Cardiac septum (tissue), 1 donor: ENCODE data around the gene SH3PXD2A. TPM values are rescaled to one million over a fixed set of nuclear protein-coding genes. Genes with fewer than 3 reads are reported as not detected.

ENCODE experiments used
- DNase-seq: peaks from one replicate; pipeline ENCODE4 v3.0.0-alpha.2; 2020; ENCODE audit warnings: low spot score
- intact Hi-C: fragments of 100-400 bp; cut with DNase I; formaldehyde crosslinking; loops from one replicate; pipeline ENCODE4 v1.14.0; 2022
- total RNA-seq: library from RNA; stranded (reverse); fragmentation: NEBNext Ultra II Directional; extraction: Animal tissue kit (Norgen Biotek cat#: 25700); gene quantifications from one replicate; pipeline ENCODE4 v1.2.1, GENCODE V29; 2021
- donor health status: DM: no; HTN: no; CAD: no.

Gene SH3PXD2A
- total RNA-seq, 1 donor from 2014 or later = 45.0 TPM

GRCh38 chr10:103691723-103692435 lies 163.5 kb downstream of the SH3PXD2A start:
- DNase-seq = no peak
- intact Hi-C loops = no loop called here

GRCh38 chr10:103691267-103691666 lies 164.1 kb downstream of the SH3PXD2A start:
- intact Hi-C loops = no loop called here
- no peak for DNase-seq

GRCh38 chr10:103690281-103690680 lies 165.1 kb downstream of the SH3PXD2A start:
- intact Hi-C loops = no loop called here
- DNase-seq = no peak

- intact Hi-C loops = no loop called here
- no peak for DNase-seq
Observed at GRCh38 chr10:103688491-103688890, 166.9 kb downstream of the SH3PXD2A start.

- intact Hi-C loops = loop anchor here (2.0 kb wide), 1 partner anchor 83 kb away; no protein-coding TSS in a partner anchor
- no peak for DNase-seq
Observed at GRCh38 chr10:103687718-103688117, 167.7 kb downstream of the SH3PXD2A start.

GRCh38 chr10:103687172-103687571 lies 168.2 kb downstream of the SH3PXD2A start:
- DNase-seq = no peak
- intact Hi-C loops = loop anchor here (2.0 kb wide), 1 partner anchor 82 kb away; no protein-coding TSS in a partner anchor

GRCh38 chr10:103685880-103686669 lies 169.3 kb downstream of the SH3PXD2A start:
- peak; percentile 84 for DNase-seq
- intact Hi-C loops = loop anchor here (2.0 kb wide), 1 partner anchor 81 kb away; no protein-coding TSS in a partner anchor

- intact Hi-C loops = no loop called here
- DNase-seq = no peak
Observed at GRCh38 chr10:103683851-103684250, 171.5 kb downstream of the SH3PXD2A start.

- no peak for DNase-seq
- intact Hi-C loops = no loop called here
Observed at GRCh38 chr10:103682631-103683030, 172.7 kb downstream of the SH3PXD2A start.

- no peak for DNase-seq
- intact Hi-C loops = no loop called here
Observed at GRCh38 chr10:103681617-103682399, 173.6 kb downstream of the SH3PXD2A start.

GRCh38 chr10:103680869-103681236 lies 174.5 kb downstream of the SH3PXD2A start:
- intact Hi-C loops = no loop called here
- no peak for DNase-seq

GRCh38 chr10:103679096-103679790 lies 176.1 kb downstream of the SH3PXD2A start:
- intact Hi-C loops = no loop called here
- no peak for DNase-seq

GRCh38 chr10:103678178-103678526 lies 177.2 kb downstream of the SH3PXD2A start:
- intact Hi-C loops = no loop called here
- peak; percentile 93 for DNase-seq

- DNase-seq = no peak
- intact Hi-C loops = no loop called here
Observed at GRCh38 chr10:103677486-103678177, 177.7 kb downstream of the SH3PXD2A start.

- no peak for DNase-seq
- intact Hi-C loops = no loop called here
Observed at GRCh38 chr10:103676851-103677417, 178.4 kb downstream of the SH3PXD2A start.

GRCh38 chr10:103676058-103676785 lies 179.2 kb downstream of the SH3PXD2A start:
- no peak for DNase-seq
- intact Hi-C loops = no loop called here

GRCh38 chr10:103673606-103674005 lies 181.8 kb downstream of the SH3PXD2A start:
- DNase-seq = no peak
- intact Hi-C loops = no loop called here

- no peak for DNase-seq
- intact Hi-C loops = no loop called here
Observed at GRCh38 chr10:103672345-103672744, 183.0 kb downstream of the SH3PXD2A start.
